ENCODE data around the gene ERBB4. TPM values are rescaled to one million over a fixed set of nuclear protein-coding genes. Genes with fewer than 3 reads are reported as not detected.

The ERBB4 gene
- total and polyA plus RNA-seq, 2 of the 8 experiments (the other 6 are each of a cell fraction or from before 2014, with no cell fraction given) = 0.34 to 1.3 TPM

DNA sequence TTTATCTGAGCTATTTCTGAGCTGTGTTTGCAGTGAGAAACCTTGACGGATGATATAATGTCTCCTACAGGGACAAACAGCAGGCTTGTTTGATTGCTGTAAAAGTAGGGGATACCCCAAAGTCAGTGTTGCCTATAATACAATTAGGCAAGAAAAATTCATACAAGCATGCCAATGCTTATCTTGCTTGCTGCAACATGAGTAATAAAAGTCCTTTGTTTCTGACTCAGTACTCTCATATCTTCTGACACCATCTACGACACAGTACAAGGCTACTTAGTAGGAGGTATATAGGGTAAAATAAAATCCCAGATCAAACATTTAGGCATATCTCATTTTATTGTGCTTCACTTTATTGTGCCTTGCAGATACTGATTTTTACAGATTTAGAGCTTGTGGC is 33.0 kb downstream of the ERBB4 start:
- Histone ChIP-seq H3K14ac (ENCODE audit: insufficient read length) (no peak overlapping the region), H3K79me2 (ENCODE audit: control insufficient read depth in 1 of 2, insufficient read depth in 2 of 2, low read length in 2 of 2) (no peaks in the 10 kb centered on the region), H3K27ac (ENCODE audit: low read depth, low read length) (no peak overlapping the region), H2BK15ac (ENCODE audit: low read length) (no peak overlapping the region), H3K9ac (replicated peaks in 1 of 4; ENCODE audit: extremely low read depth in 1 of 4, low read depth in 3 of 4, low read length in 3 of 4) (no peak overlapping the region), H3K27me3 (replicated peaks in 1 of 4; ENCODE audit: control insufficient read depth in 3 of 4, extremely low read depth in 1 of 4, insufficient read depth in 3 of 4, low read length in 3 of 4) (no peaks in the 10 kb centered on the region), H2AK5ac (ENCODE audit: low read depth, low read length) (no peak overlapping the region), H4K5ac (ENCODE audit: insufficient read length, low read depth, low read length) (no peak overlapping the region), H2BK12ac (ENCODE audit: low read depth, low read length) (no peak overlapping the region), H2BK20ac (ENCODE audit: low read length) (no peak overlapping the region), H3K4ac (replicated peaks; ENCODE audit: insufficient read length, low read depth, low read length) (no peak overlapping the region), H3K4me1 (replicated peaks in 1 of 4; ENCODE audit: control insufficient read depth in 3 of 4, insufficient read depth in 4 of 4, low read length in 3 of 4) (no peaks in the 10 kb centered on the region), H3K56ac (replicated peaks; ENCODE audit: insufficient read length, low read depth, low read length) (no peak overlapping the region), H3K9me3 (ENCODE audit: insufficient read depth in 2 of 2, low read depth in 1 of 2, low read length in 1 of 2) (no peaks in the 10 kb centered on the region), H2BK120ac (replicated peaks; ENCODE audit: low read depth, low read length) (no peak overlapping the region), H3K36me3 (ENCODE audit: control insufficient read depth in 2 of 4, insufficient read depth in 4 of 4, low read length in 3 of 4) (no peaks in the 10 kb centered on the region), H3K4me2 (ENCODE audit: insufficient read depth in 1 of 2, low read depth in 2 of 2, low read length in 2 of 2) (no peak overlapping the region), H4K91ac (replicated peaks; ENCODE audit: insufficient read length, low read length) (no peak overlapping the region), H3K79me1 (ENCODE audit: low read depth, low read length) (no peaks in the 10 kb centered on the region), H3K4me3 (ENCODE audit: extremely low read depth in 1 of 4, insufficient read depth in 2 of 4, low read depth in 3 of 4, low read length in 4 of 4) (no peak overlapping the region), H4K20me1 (replicated peaks in 1 of 2; ENCODE audit: control insufficient read depth in 1 of 2, insufficient read depth in 2 of 2, low read length in 2 of 2) (no peaks in the 10 kb centered on the region), H3K23ac (ENCODE audit: insufficient read length) (no peak overlapping the region), H3K23me2 (ENCODE audit: low read depth, low read length) (no peaks in the 10 kb centered on the region), H3K18ac (ENCODE audit: extremely low read depth, low read length) (no peak overlapping the region), H2BK5ac (ENCODE audit: low read depth, low read length) (no peak overlapping the region), H4K8ac (ENCODE audit: extremely low read depth, insufficient read depth, low read length) (no peak overlapping the region), H2AFZ (ENCODE audit: low read length) (no peak overlapping the region; the same call in 1 of the 2 replicates)
- WGBS, 2 experiments (ENCODE audit: extremely low coverage in 1 of 2, insufficient coverage in 1 of 2, insufficient read length in 1 of 2, insufficient replicate concordance in 2 of 2, low coverage in 1 of 2, low lambda C conversion rate in 2 of 2, missing lambda C conversion rate in 1 of 2) = 93% methylated on average over 2 of the region's 2 CpGs; no CpG with 5 or more reads in 1 of the 2 experiments
- ChIA-PET CTCF (ENCODE audit: partially characterized antibody) (interaction anchor here (0.6 kb wide), 1 partner anchor 1883 kb away, joined by 3 read pairs; no protein-coding TSS in a partner anchor), POLR2A (ENCODE audit: partially characterized antibody) (no interaction called here)
- DNase-seq (ENCODE audit: low read depth in 1 of 2, low spot score in 2 of 2) (no peak), FAIRE-seq (no peak)
- TF ChIP-seq EZH2 (IDR thresholded peaks at IDR 0.05; ENCODE audit: low read depth, low read length, severe bottlenecking) (no peak), KDM5A (IDR thresholded peaks at IDR 0.05; ENCODE audit: low read length) (no peak)
